K562 (cell line): Measurements from ENCODE around the gene FBXO46. TPM values are rescaled to one million over a fixed set of nuclear protein-coding genes. Genes with fewer than 3 reads are reported as not detected.
A peak's percentile ranks its signal among the peaks of the same experiment; 100 is the strongest.

Source experiments
- ATAC-seq: fragments of 200-7000 bp; cut with Tn5 transposase; 3 replicates; pipeline ENCODE4 v1.9.1; 2020; ENCODE audit warnings: moderate library complexity
- BruUV-seq: library from RNA; stranded (reverse); fragments of 400-500 nt; replicated peaks from 2 replicates; lab custom pipeline; 2021; lab: Mats Ljungman, UMichigan
- CTCF ChIA-PET: fragments of 300-600 bp; formaldehyde crosslinking; extraction: SDS; loops from one replicate; lab custom pipeline; 2021; ENCODE audit warnings: low intra/inter-chr PET ratio; lab: Yijun Ruan, JAX
- POLR2A ChIA-PET: fragments of 300-600, 350-650 bp; sonication (Branson Sonifier 250); formaldehyde crosslinking; extraction: SDS; loops from one replicate; lab custom pipeline; 2021; ENCODE audit warnings: antibody characterized with exemption, inconsistent platforms; lab: Yijun Ruan, JAX
- DNase-seq, 4 experiments: peaks; one replicate each; pipeline versions ENCODE4 v3.0.0 to v3.0.0-alpha.2; 2011 to 2018; ENCODE audit warnings: low spot score in 3 of 4, mixed read lengths in 3 of 4; ENCODE audit errors: extremely low read depth in 1 of 4
- FAIRE-seq: peaks from 2 replicates; lab custom pipeline; 2011; peaks lifted over from hg19 to GRCh38; lab: Jason Lieb, UNC
- H2AFZ ChIP-seq: 2 replicates; pipeline ENCODE4 v1.6.0; 2011; ENCODE audit warnings: low read depth, low read length, control low read depth, inconsistent platforms
- H3K27ac ChIP-seq: fragments of 200-600 bp; 3 replicates; pipeline ENCODE4 v1.8.0; 2011; ENCODE audit warnings: low read depth, mild to moderate bottlenecking, control low read depth, inconsistent platforms, low read length, moderate library complexity, mixed read lengths; ENCODE audit errors: extremely low read depth
- H3K27me3 ChIP-seq, 2 experiments: fragments of 300-600 bp in 1 of 2; 2 replicates in 1 of 2; 3 replicates in 1 of 2; pipeline versions ENCODE4 v1.6.0 to v1.8.0; 2011; ENCODE audit warnings: inconsistent platforms in 2 of 2, low read length in 2 of 2, mild to moderate bottlenecking in 1 of 2, mixed read lengths in 1 of 2, moderate library complexity in 1 of 2; ENCODE audit not compliant: control insufficient read depth in 2 of 2, insufficient read depth in 2 of 2
- H3K36me3 ChIP-seq: fragments of 300-600 bp; 3 replicates; pipeline ENCODE4 v1.8.0; 2011; ENCODE audit warnings: mild to moderate bottlenecking, low read length, inconsistent platforms; ENCODE audit not compliant: control insufficient read depth, insufficient read depth
- H3K4me1 ChIP-seq, 2 experiments: fragments of 200-600 bp in 1 of 2; replicated peaks in 1 of 2; 2 replicates in 1 of 2; 3 replicates in 1 of 2; pipeline versions ENCODE4 v1.5.1 to v1.8.0; 2011; ENCODE audit warnings: inconsistent platforms in 2 of 2, low read length in 2 of 2, mild to moderate bottlenecking in 1 of 2, mixed read lengths in 1 of 2, moderate library complexity in 1 of 2; ENCODE audit not compliant: control insufficient read depth in 2 of 2, insufficient read depth in 2 of 2
- H3K4me2 ChIP-seq: 2 replicates; pipeline ENCODE4 v1.6.1; 2011; ENCODE audit warnings: low read length, control low read depth, inconsistent platforms, mixed read lengths; ENCODE audit not compliant: insufficient read depth
- H3K4me3 ChIP-seq: fragments of 200-600 bp; sonication (generic), shearing (Covaris generic); 2 replicates; pipeline ENCODE4 v1.5.1; 2016; ENCODE audit warnings: control low read depth, inconsistent platforms
- H3K79me2 ChIP-seq: fragments of 200-600 bp; 3 replicates; pipeline ENCODE4 v1.8.0; 2011; ENCODE audit warnings: low read length, inconsistent platforms; ENCODE audit not compliant: control insufficient read depth, insufficient read depth
- H3K9ac ChIP-seq, 2 experiments: 2 replicates each; pipeline versions ENCODE4 v1.6.0 to v1.6.1; 2011; ENCODE audit warnings: low read depth in 2 of 2, low read length in 2 of 2, control low read depth in 1 of 2, inconsistent platforms in 1 of 2, mild to moderate bottlenecking in 1 of 2, mixed read lengths in 1 of 2; ENCODE audit not compliant: insufficient read depth in 1 of 2
- H3K9me1 ChIP-seq: one replicate; pipeline ENCODE4 v1.6.0; 2011; ENCODE audit warnings: inconsistent platforms, mild to moderate bottlenecking, low read length, moderate library complexity; ENCODE audit not compliant: control insufficient read depth, insufficient read depth
- H3K9me3 ChIP-seq: replicated peaks from 2 replicates; pipeline ENCODE4 v1.5.1; 2011; ENCODE audit warnings: low read depth, low read length, inconsistent platforms; ENCODE audit not compliant: control insufficient read depth, insufficient read depth
- H4K20me1 ChIP-seq: replicated peaks from 2 replicates; pipeline ENCODE4 v1.6.1; 2011; ENCODE audit warnings: low read length, inconsistent platforms, mixed read lengths; ENCODE audit not compliant: control insufficient read depth, insufficient read depth
- CBFA2T3 ChIP-seq: fragments of 450-650 bp; IDR thresholded peaks from 2 replicates; pipeline ENCODE4 v1.6.1; 2017
- CBFB ChIP-seq: sonication (generic); formaldehyde crosslinking; IDR thresholded peaks from 2 replicates; pipeline ENCODE4 v1.4.0; 2020; ENCODE audit warnings: mild to moderate bottlenecking, missing genetic modification reagents
- CCNT2 ChIP-seq: IDR thresholded peaks from 2 replicates; pipeline ENCODE4 v1.6.1; 2011; ENCODE audit warnings: borderline replicate concordance, low read depth, mild to moderate bottlenecking, moderate library complexity, mixed read lengths, low read length; ENCODE audit not compliant: insufficient read length; ENCODE audit errors: extremely low read depth
- ELF1 ChIP-seq: fragments of 200-800 bp; sonication (Bioruptor generic); IDR thresholded peaks from 2 replicates; pipeline ENCODE4 v1.6.1; 2016; ENCODE audit warnings: missing genetic modification characterization, missing compliant biosample characterization
- ERF ChIP-seq: fragments of 450-650 bp; formaldehyde crosslinking; IDR thresholded peaks from 2 replicates; pipeline ENCODE4 v1.4.0; 2020; ENCODE audit warnings: mild to moderate bottlenecking, mixed read lengths
- FIP1L1 ChIP-seq: fragments of 200-400 bp; formaldehyde crosslinking; IDR thresholded peaks from 2 replicates; pipeline ENCODE4 v1.6.1; 2018; ENCODE audit warnings: mild to moderate bottlenecking, low read depth, low read length; ENCODE audit not compliant: poor library complexity, severe bottlenecking
- RAD51 ChIP-seq: fragments of 450-650 bp; IDR thresholded peaks from 2 replicates; pipeline ENCODE4 v1.7.1; 2016; ENCODE audit warnings: low read depth, mild to moderate bottlenecking, borderline replicate concordance
- YY1 ChIP-seq, 3 experiments: IDR thresholded peaks; 2 replicates each; pipeline ENCODE4 v1.6.1; 2011; ENCODE audit warnings: low read length in 2 of 3, mild to moderate bottlenecking in 2 of 3, moderate library complexity in 2 of 3, borderline replicate concordance in 1 of 3, control low read depth in 1 of 3, low read depth in 1 of 3; ENCODE audit not compliant: insufficient read depth in 3 of 3, insufficient replicate concordance in 2 of 3, control insufficient read depth in 1 of 3, insufficient read length in 1 of 3; ENCODE audit errors: extremely low read depth in 1 of 3
- WGBS: fragments of 100-300 bp; shearing (Covaris generic); methylation state at CpG from one replicate; pipeline ENCODE4 v1.1.6; 2016; ENCODE audit warnings: low coverage, mixed read lengths; ENCODE audit not compliant: insufficient coverage; ENCODE audit errors: missing lambda C conversion rate; 5-methylcytosine and 5-hydroxymethylcytosine counted together
- in situ Hi-C: fragments of 300-500 bp; cut with MboI; formaldehyde crosslinking; loops from 4 replicates; pipeline ENCODE4 v1.15.0; 2018; ENCODE audit warnings: inconsistent platforms, mixed read lengths
- intact Hi-C: fragments of 100-400 bp; cut with micrococcal nuclease; formaldehyde crosslinking; loops from 2 replicates; pipeline ENCODE4 v1.14.2; 2022
- polyA plus RNA-seq, 8 experiments: library from polyadenylated mRNA; depleted of rRNA in 4 of 8; stranded (reverse) in 5 of 8; unstranded in 3 of 8; fragments of >200 nt; fragmentation: Nextera tagmentation in 2 of 8; fragmentation: Illumina TruSeq in 1 of 8; extraction: Ambion mirVana in 2 of 8; extraction: Trizol in 1 of 8; gene quantifications; 2 replicates each; pipeline versions ENCODE4 v1.2.1 to v1.2.3, GENCODE V29; 2011 to 2014; ENCODE audit warnings: inconsistent platforms in 1 of 8, missing spikeins in 1 of 8
- total RNA-seq, 7 experiments: library from RNA; depleted of rRNA in 6 of 7; stranded (reverse); fragments of >200 nt in 6 of 7; fragmentation: Illumina TruSeq in 2 of 7; extraction: Trizol in 2 of 7; gene quantifications; 2 replicates each; pipeline versions ENCODE4 v1.2.1 to v1.2.3, GENCODE V29; 2011 to 2021; ENCODE audit warnings: low replicate concordance in 1 of 7

FBXO46 gene
- total and polyA plus RNA-seq, 9 of the 15 experiments (the other 6 are each of a cell fraction or from before 2014, with no cell fraction given) = 1.5 to 36.1 (median 7.3) TPM

- Histone ChIP-seq H3K79me2 (peaks cover 17% of the 10 kb centered on the region; the same call in 2 of the 3 replicates), H3K4me2 (peak overlapping the region; percentile 88), H3K4me3 (peak overlapping the region; percentile 56), H3K9me3 (no peaks in the 10 kb centered on the region), H3K27me3 (no peaks in the 10 kb centered on the region), H2AFZ (peak overlapping the region; percentile 58), H3K27ac (peak overlapping the region; percentile 77), H3K9me1 (no peaks in the 10 kb centered on the region), H3K4me1 (peaks cover 10 to 83% of the 10 kb centered on the region in 2 experiments; a peak in 4 of 5 replicates), H3K36me3 (peaks cover 6% of the 10 kb centered on the region; the same call in 1 of the 3 replicates), H3K9ac (peak overlapping the region; percentile 69 to 98; a peak in 3 of 4 replicates), H4K20me1 (no peaks in the 10 kb centered on the region)
- in situ Hi-C loops (no loop called here), intact Hi-C loops (no loop called here)
- no peak for ATAC-seq
- DNase-seq = peak; percentile 38 to 59 (median 45)
- no peak for FAIRE-seq
- 0% methylated on average over 2 of the region's 33 CpGs for WGBS
- ChIA-PET POLR2A (interaction anchor here (0.9 to 5.9 kb wide), 5 partner anchors 12 to 86 kb away, joined by 3 to 70 read pairs (median 7); partner anchors contain the start of gene DMPK), CTCF (interaction anchor here (1.4 to 2.9 kb wide), 2 partner anchors 30 to 309 kb away, joined by 5 to 22 read pairs; no protein-coding TSS in a partner anchor)
- no peak for TF ChIP-seq CBFA2T3
- TF ChIP-seq YY1 (IDR thresholded peaks at IDR 0.05; ENCODE audit: borderline replicate concordance in 1 of 3, control insufficient read depth in 1 of 3, extremely low read depth in 1 of 3, insufficient read depth in 3 of 3, insufficient read length in 1 of 3, insufficient replicate concordance in 2 of 3, low read depth in 1 of 3, low read length in 2 of 3) = peak; percentile 5 to 81 (median 65)
- TF ChIP-seq ELF1 (tag) = peak; percentile 37; the same call in 1 of the 2 replicates
- TF ChIP-seq ERF = no peak
- TF ChIP-seq RAD51 = no peak
- peak; percentile 28 for TF ChIP-seq CCNT2
- TF ChIP-seq FIP1L1 = no peak
- TF ChIP-seq CBFB (CRISPR knock-in tag) = no peak
- no TSS peak for BruUV-seq
Observed at GRCh38 chr19:45768655-45768983, 37.9 kb upstream of the FBXO46 start.
